DMS153 treated with DMSO at 0.1 percent for 48 hours (cell line): Measurements from ENCODE around the gene IRF3.
"Not testable (repeated sequence)": the region's sequence is repeated elsewhere in the genome, so short reads cannot be mapped to it uniquely, and the experiment has no call there.

Experiments
- DNase-seq: peaks from one replicate; lab custom pipeline; 2025; ENCODE audit not compliant: unreplicated experiment; lab: John Stamatoyannopoulos, UW

IRF3 gene

DNA sequence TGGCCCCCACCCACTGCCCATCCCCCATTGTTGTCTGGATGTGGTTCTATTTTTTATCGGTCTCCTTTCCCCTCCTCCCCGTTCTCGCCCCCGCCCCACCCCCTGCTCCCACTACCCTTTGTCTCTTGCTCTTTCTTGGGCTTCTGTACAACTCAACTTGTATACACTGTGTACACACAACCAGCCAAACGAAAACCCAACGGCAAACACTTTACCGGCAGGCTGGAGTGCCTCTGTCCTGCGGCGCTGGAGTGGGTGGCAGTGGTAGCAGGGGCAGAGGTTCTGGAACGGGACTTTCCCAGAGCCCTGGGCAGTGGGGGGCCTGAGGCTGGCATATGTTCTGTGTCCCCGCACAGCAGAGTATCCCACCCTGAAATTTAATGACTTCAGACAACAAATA is 39.4 kb downstream of the IRF3 start:
- no peak for DNase-seq

DNA sequence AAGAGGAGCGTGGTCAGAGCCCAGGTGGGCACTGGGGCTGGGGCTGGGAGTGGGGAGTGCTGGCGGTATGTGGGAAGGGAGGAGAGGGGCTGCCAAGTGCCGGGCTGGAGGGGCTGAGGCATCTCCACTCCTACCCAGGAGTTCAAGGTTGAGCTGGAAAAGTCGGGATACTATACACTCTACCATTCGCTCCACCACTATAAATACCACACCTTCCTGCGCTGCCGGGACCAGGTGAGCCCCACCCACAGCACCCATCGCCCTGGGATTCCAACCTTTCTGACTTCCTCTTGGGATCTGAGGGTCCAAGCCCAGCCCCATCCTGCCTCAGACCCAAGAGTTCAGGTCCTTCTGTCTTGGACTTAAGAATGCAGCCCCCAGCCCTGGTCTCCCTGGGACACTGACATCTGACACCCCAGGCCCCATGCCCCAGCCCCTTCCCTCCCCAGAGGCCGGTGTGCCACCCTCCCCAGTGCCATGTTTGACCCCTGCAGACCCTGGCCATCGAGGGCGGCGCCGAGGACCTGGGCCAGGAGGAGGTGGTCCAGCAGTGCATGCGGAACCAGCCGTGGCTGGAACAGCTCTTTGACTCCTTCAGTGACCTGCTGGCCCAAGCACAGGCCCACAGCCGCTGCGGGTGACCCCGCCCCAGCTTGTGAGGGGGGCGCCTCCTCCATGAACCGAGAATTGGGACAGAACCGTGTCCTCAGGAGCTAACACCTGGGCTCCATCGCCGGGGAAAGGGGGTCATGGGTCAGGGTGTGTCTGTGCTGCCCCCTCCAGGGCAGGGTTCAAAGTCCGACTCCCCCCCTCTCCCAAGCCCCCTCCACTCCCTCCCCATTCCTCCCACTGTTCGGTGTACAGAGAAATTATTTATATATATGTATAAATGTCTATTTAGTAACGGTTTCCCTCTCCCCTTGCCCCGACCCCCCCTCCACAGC is 40.4 kb downstream of the IRF3 start:
- no peak for DNase-seq

DNA sequence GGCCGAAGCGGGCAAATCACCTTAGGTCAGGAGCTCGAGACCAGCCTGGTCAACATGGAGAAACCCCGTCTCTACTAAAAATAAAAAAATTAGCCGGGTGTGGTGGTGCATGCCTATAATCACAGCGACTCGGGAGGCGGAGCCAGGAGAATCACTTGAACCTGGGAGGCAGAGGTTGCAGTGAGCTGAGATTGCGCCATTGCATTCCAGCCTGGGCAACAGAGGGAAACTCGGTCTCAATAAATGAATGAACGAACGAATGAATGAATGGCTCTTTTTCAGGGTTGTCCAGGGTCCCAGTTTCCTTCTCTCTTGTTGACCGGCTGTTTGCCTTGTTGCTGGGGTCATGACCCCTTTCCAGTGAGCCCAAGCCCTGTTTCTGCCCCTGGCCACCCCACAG is 47.8 kb downstream of the IRF3 start:
- DNase-seq = not testable (repeated sequence)

DNA sequence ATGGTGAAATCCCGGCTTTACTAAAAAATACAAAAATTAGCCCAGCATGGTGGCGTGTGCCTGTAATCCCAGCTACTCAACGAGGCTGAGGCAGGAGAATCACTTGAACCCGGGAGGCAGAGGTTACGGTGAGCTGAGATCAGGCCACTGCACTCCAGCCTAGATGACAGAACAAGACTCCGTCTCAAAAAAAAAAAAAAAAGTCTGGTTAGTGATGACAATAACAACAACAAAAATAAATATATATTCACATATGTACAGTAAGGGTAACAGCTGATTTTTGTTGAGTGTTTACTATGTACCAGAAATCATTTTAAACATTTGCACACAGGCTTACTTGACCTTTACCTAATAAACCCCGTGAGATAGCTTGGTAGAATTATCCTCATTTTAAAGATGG is 48.7 kb downstream of the IRF3 start:
- no peak for DNase-seq

DNA sequence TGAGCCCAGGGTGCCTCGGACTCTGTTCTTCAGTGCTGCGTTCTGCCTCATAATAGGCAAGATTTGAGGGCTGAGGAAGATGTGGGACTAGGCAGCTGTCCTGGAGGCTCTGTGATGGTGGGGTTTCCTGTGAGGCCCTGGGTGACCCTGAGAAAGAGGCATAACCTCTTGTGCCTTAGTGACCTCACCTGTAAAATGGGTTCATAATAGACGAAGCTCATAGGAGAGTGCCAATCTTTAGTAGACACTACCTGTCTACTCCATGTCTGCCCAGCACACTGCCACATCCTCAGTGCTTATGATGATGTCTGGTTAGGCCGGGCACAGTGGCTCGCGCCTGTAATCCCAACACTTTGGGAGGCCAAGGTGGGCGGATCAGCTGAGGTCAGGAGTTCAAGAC is 49.1 kb downstream of the IRF3 start:
- no peak for DNase-seq

DNA sequence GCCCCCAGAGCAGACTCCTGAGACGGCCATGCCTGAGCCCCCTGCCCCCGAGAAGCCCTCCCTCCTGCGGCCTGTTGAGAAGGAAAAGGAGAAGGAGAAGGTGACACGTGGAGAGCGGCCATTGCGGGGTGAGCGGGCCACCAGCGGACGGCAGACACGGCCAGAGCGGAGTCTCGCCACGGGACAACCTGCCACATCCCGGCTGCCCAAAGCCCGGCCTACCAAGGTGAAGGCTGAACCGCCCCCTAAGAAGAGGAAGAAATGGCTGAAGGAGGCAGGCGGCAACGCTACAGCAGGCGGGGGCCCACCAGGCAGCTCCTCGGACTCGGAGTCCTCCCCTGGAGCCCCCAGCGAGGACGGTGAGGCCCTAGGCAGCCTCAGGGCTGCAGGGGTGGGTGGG is 49.8 kb downstream of the IRF3 start:
- no peak for DNase-seq

DNA sequence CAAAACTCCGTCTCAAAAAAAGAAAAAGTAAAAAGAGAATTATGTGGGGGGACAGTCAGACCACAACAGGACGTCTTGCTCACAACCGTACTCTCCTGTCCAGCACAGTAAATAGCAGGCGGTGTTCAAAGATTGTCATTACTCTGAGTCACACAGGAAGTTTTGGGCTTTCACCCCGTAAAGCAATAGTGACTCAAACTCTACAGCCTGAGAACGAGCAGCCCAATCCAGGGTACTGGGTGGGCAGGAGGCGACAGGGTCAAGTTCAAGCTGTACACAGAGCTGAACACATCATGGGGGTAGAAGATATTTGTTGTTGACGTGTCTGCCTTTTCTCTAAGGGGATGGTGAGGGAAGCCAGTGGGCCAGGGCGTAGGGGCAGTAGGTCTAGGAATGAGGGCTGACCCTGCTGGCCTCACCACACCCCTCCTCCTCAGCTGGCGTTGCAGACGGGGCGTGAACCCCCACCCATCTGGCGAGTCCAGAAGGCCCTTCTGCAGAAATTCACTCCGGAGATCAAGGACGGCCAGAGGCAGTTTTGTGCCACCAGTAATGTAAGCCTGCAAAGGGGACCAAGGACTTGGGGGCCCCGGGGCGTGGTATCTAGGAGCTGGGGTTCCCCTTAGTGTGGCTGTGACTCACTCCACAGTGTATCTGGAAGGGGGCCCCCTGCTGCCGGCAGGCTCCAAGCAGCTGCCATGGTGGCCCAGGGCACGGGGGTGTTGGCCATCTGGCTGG is 51.4 kb downstream of the IRF3 start:
- no peak for DNase-seq

DNA sequence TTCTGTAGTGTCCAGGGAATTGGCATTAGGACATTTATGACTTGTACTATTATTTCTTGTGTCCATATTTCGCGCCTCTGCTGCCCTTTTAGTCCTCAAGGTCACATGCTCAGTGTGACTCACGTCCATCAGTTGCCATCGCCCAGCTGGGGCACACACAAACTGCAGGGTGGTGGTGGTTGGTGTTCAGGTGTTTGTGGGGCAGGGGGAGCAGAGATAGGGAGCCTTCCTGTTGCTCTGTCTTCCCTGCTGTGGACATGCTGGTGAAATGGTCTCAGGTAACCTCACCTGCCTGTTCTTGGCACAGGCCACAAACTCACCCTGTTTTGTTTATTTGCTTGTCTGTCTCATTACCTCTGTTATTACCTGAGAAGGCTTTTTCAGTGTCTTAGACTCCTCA is 52.3 kb downstream of the IRF3 start:
- DNase-seq = no peak
